H1 (cell line): ENCODE data around the gene AOPEP. TPM values are rescaled to one million over a fixed set of nuclear protein-coding genes. Genes with fewer than 3 reads are reported as not detected.
A peak's percentile ranks its signal among the peaks of the same experiment; 100 is the strongest.

ENCODE experiments used
- CTCF ChIA-PET: fragments of 300-600 bp; sonication (Branson Sonifier 250); formaldehyde crosslinking; loops from one replicate; lab custom pipeline; 2021; ENCODE audit not compliant: partially characterized antibody; lab: Charles Lee
- POLR2A ChIA-PET: fragments of 300-600 bp; sonication (Branson Sonifier 250); formaldehyde crosslinking; loops from one replicate; lab custom pipeline; 2021; ENCODE audit warnings: inconsistent platforms; ENCODE audit not compliant: partially characterized antibody; lab: Charles Lee
- DNase-seq, 2 experiments: peaks; one replicate each; pipeline versions ENCODE4 v3.0.0 to v3.0.0-alpha.2; 2010 to 2022; ENCODE audit warnings: low spot score in 2 of 2, low read depth in 1 of 2, mixed read lengths in 1 of 2
- FAIRE-seq: peaks from 2 replicates; lab custom pipeline; 2011; peaks lifted over from hg19 to GRCh38; lab: Jason Lieb, UNC
- H2AFZ ChIP-seq: 2 replicates; pipeline ENCODE4 v1.8.1; 2012; ENCODE audit warnings: low read length, inconsistent platforms
- H2AK5ac ChIP-seq: 2 replicates; pipeline ENCODE4 v1.6.1; 2013; ENCODE audit warnings: low read depth, low read length
- H2BK120ac ChIP-seq: replicated peaks from 2 replicates; pipeline ENCODE3; 2013; ENCODE audit warnings: low read depth, low read length, inconsistent platforms
- H2BK12ac ChIP-seq: 2 replicates; pipeline ENCODE4 v1.6.1; 2013; ENCODE audit warnings: low read depth, low read length
- H2BK15ac ChIP-seq: 2 replicates; pipeline ENCODE4 v1.6.1; 2013; ENCODE audit warnings: low read length
- H2BK20ac ChIP-seq: 2 replicates; pipeline ENCODE4 v1.6.1; 2013; ENCODE audit warnings: low read length
- H2BK5ac ChIP-seq: 2 replicates; pipeline ENCODE4 v1.6.1; 2013; ENCODE audit warnings: low read depth, low read length
- H3K14ac ChIP-seq: 2 replicates; pipeline ENCODE4 v1.6.1; 2013; ENCODE audit warnings: inconsistent platforms; ENCODE audit not compliant: insufficient read length
- H3K18ac ChIP-seq: 2 replicates; pipeline ENCODE4 v1.6.1; 2013; ENCODE audit warnings: low read length; ENCODE audit errors: extremely low read depth
- H3K23ac ChIP-seq: 2 replicates; pipeline ENCODE4 v1.6.1; 2013; ENCODE audit warnings: inconsistent platforms; ENCODE audit not compliant: insufficient read length
- H3K23me2 ChIP-seq: 2 replicates; pipeline ENCODE4 v1.6.1; 2013; ENCODE audit warnings: low read depth, low read length
- H3K27ac ChIP-seq: 2 replicates; pipeline ENCODE4 v1.6.1; 2011; ENCODE audit warnings: low read depth, low read length, inconsistent platforms
- H3K27me3 ChIP-seq, 4 experiments: replicated peaks in 1 of 4; 1 replicate in 1 of 4; 2 replicates in 3 of 4; pipeline versions ENCODE4 v1.6.1 to v1.8.1; 2011 to 2013; ENCODE audit warnings: low read length in 3 of 4, mild to moderate bottlenecking in 3 of 4, inconsistent platforms in 2 of 4, mixed read lengths in 2 of 4, moderate library complexity in 1 of 4; ENCODE audit not compliant: control insufficient read depth in 3 of 4, insufficient read depth in 3 of 4; ENCODE audit errors: extremely low read depth in 1 of 4
- H3K36me3 ChIP-seq, 4 experiments: 2 replicates each; pipeline versions ENCODE4 v1.6.1 to v1.8.1; 2011 to 2013; ENCODE audit warnings: mild to moderate bottlenecking in 4 of 4, low read length in 3 of 4, moderate library complexity in 2 of 4, control low read depth in 1 of 4, inconsistent platforms in 1 of 4; ENCODE audit not compliant: insufficient read depth in 4 of 4, control insufficient read depth in 2 of 4
- H3K4ac ChIP-seq: replicated peaks from 2 replicates; pipeline ENCODE3; 2013; ENCODE audit warnings: low read length, low read depth, mixed read lengths, inconsistent platforms; ENCODE audit not compliant: insufficient read length
- H3K4me1 ChIP-seq, 4 experiments: replicated peaks in 1 of 4; 1 replicate in 1 of 4; 2 replicates in 3 of 4; pipeline versions ENCODE4 v1.6.1 to v1.8.1; 2011 to 2013; ENCODE audit warnings: low read length in 3 of 4, inconsistent platforms in 2 of 4, mixed read lengths in 1 of 4; ENCODE audit not compliant: insufficient read depth in 4 of 4, control insufficient read depth in 3 of 4
- H3K4me2 ChIP-seq, 2 experiments: 2 replicates each; pipeline versions ENCODE4 v1.6.1 to v1.8.1; 2011 to 2013; ENCODE audit warnings: low read depth in 2 of 2, low read length in 2 of 2, control low read depth in 1 of 2, inconsistent platforms in 1 of 2, mild to moderate bottlenecking in 1 of 2; ENCODE audit not compliant: insufficient read depth in 1 of 2
- H3K4me3 ChIP-seq, 4 experiments: fragments of 200-600, 300-600 bp in 1 of 4; sonication (generic), shearing (Covaris generic), sonication (Bioruptor Twin) in 1 of 4; 2 replicates each; pipeline versions ENCODE4 v1.5.1 to v1.8.1; 2011 to 2016; ENCODE audit warnings: low read length in 4 of 4, low read depth in 3 of 4, control low read depth in 2 of 4, inconsistent platforms in 2 of 4, mild to moderate bottlenecking in 2 of 4, mixed read lengths in 1 of 4, moderate library complexity in 1 of 4; ENCODE audit not compliant: insufficient read depth in 2 of 4; ENCODE audit errors: extremely low read depth in 1 of 4
- H3K56ac ChIP-seq: replicated peaks from 2 replicates; pipeline ENCODE3; 2013; ENCODE audit warnings: low read depth, mild to moderate bottlenecking, mixed read lengths, low read length, inconsistent platforms; ENCODE audit not compliant: insufficient read length
- H3K79me1 ChIP-seq: 2 replicates; pipeline ENCODE4 v1.6.1; 2013; ENCODE audit warnings: low read depth, low read length, control low read depth
- H3K79me2 ChIP-seq, 2 experiments: 2 replicates each; pipeline versions ENCODE4 v1.6.1 to v1.8.1; 2012 to 2013; ENCODE audit warnings: low read length in 2 of 2, mild to moderate bottlenecking in 2 of 2, inconsistent platforms in 1 of 2; ENCODE audit not compliant: insufficient read depth in 2 of 2, control insufficient read depth in 1 of 2
- H3K9ac ChIP-seq, 4 experiments: replicated peaks in 1 of 4; 1 replicate in 1 of 4; 2 replicates in 3 of 4; pipeline versions ENCODE4 v1.6.1 to v1.8.1; 2011 to 2013; ENCODE audit warnings: low read depth in 3 of 4, low read length in 3 of 4, control low read depth in 2 of 4, mild to moderate bottlenecking in 2 of 4, moderate library complexity in 2 of 4, inconsistent platforms in 1 of 4; ENCODE audit errors: extremely low read depth in 1 of 4
- H3K9me3 ChIP-seq, 2 experiments: 2 replicates each; pipeline versions ENCODE4 v1.6.1 to v1.8.1; 2012 to 2013; ENCODE audit warnings: mild to moderate bottlenecking in 2 of 2, moderate library complexity in 2 of 2, control low read depth in 1 of 2, inconsistent platforms in 1 of 2, low read depth in 1 of 2, low read length in 1 of 2, mixed read lengths in 1 of 2; ENCODE audit not compliant: insufficient read depth in 2 of 2
- H4K20me1 ChIP-seq, 2 experiments: replicated peaks in 1 of 2; 2 replicates each; pipeline versions ENCODE3 to v1.8.1; 2011 to 2013; ENCODE audit warnings: inconsistent platforms in 2 of 2, low read length in 2 of 2, mild to moderate bottlenecking in 1 of 2; ENCODE audit not compliant: insufficient read depth in 2 of 2, control insufficient read depth in 1 of 2
- H4K5ac ChIP-seq: 2 replicates; pipeline ENCODE4 v1.6.1; 2013; ENCODE audit warnings: low read length, low read depth, mixed read lengths, inconsistent platforms; ENCODE audit not compliant: insufficient read length
- H4K8ac ChIP-seq: 2 replicates; pipeline ENCODE4 v1.8.0; 2013; ENCODE audit warnings: mild to moderate bottlenecking, moderate library complexity, low read length, inconsistent platforms; ENCODE audit not compliant: insufficient read depth; ENCODE audit errors: extremely low read depth
- H4K91ac ChIP-seq: replicated peaks from 2 replicates; pipeline ENCODE3; 2013; ENCODE audit warnings: low read length, mixed read lengths, inconsistent platforms; ENCODE audit not compliant: insufficient read length
- CBX8 ChIP-seq: fragments of 300-800, 300-1000 bp; sonication (generic); IDR thresholded peaks from 2 replicates; pipeline ENCODE4 v1.7.1; 2016; ENCODE audit warnings: low read depth, low read length, borderline replicate concordance
- CHD2 ChIP-seq: IDR thresholded peaks from 2 replicates; pipeline ENCODE4 v1.6.1; 2012; ENCODE audit warnings: low read length, improper control_type of control experiment
- CTBP2 ChIP-seq: IDR thresholded peaks from 2 replicates; pipeline ENCODE4 v1.7.0; 2011; ENCODE audit warnings: borderline replicate concordance, mild to moderate bottlenecking, moderate library complexity, mixed read lengths, low read length; ENCODE audit not compliant: insufficient read depth, insufficient read length
- CTCF ChIP-seq, 3 experiments: IDR thresholded peaks; 1 replicate in 2 of 3; 2 replicates in 1 of 3; pipeline versions ENCODE4 v1.5.1 to v1.6.1; 2011; ENCODE audit warnings: low read length in 3 of 3, mild to moderate bottlenecking in 3 of 3, inconsistent platforms in 2 of 3, low read depth in 1 of 3, moderate library complexity in 1 of 3; ENCODE audit not compliant: insufficient read depth in 1 of 3; ENCODE audit errors: control extremely low read depth in 1 of 3
- E2F6 ChIP-seq: IDR thresholded peaks from 2 replicates; pipeline ENCODE4 v1.6.1; 2012; ENCODE audit warnings: inconsistent platforms
- RFX5 ChIP-seq: IDR thresholded peaks from 2 replicates; pipeline ENCODE4 v1.6.1; 2011; ENCODE audit warnings: low read depth, low read length, improper control_type of control experiment, borderline replicate concordance
- SAP30 ChIP-seq: fragments of 300-600 bp; sonication (generic); IDR thresholded peaks from 2 replicates; pipeline ENCODE4 v1.7.1; 2012; ENCODE audit warnings: low read length, moderate library complexity, mild to moderate bottlenecking, inconsistent platforms; ENCODE audit not compliant: insufficient read depth, insufficient replicate concordance
- TBP ChIP-seq: IDR thresholded peaks from 2 replicates; pipeline ENCODE4 v1.6.1; 2011; ENCODE audit warnings: low read depth, low read length, improper control_type of control experiment
- WGBS, 2 experiments: shearing (Covaris generic) in 1 of 2; methylation state at CpG; one replicate each; pipeline versions ENCODE4 v1.1.6 to v1.1.7; 2013 to 2015; ENCODE audit warnings: low lambda C conversion rate in 2 of 2, mixed read lengths in 2 of 2, inconsistent platforms in 1 of 2, low coverage in 1 of 2, missing lambda C conversion rate in 1 of 2; ENCODE audit not compliant: insufficient replicate concordance in 2 of 2, insufficient coverage in 1 of 2, insufficient read length in 1 of 2; ENCODE audit errors: extremely low coverage in 1 of 2, missing lambda C conversion rate in 1 of 2; 5-methylcytosine and 5-hydroxymethylcytosine counted together
- polyA plus RNA-seq, 7 experiments: library from polyadenylated mRNA; depleted of rRNA in 3 of 7; stranded (reverse) in 5 of 7; unstranded in 2 of 7; fragments of >200 nt in 5 of 7; fragments of 200-250 nt in 2 of 7; gene quantifications; 1 replicate in 5 of 7; 2 replicates in 1 of 7; 4 replicates in 1 of 7; pipeline versions ENCODE4 v1.2.1 to v1.2.3, GENCODE V29; 2011 to 2013; ENCODE audit warnings: missing spikeins in 2 of 7, mixed read lengths in 2 of 7
- total RNA-seq: library from RNA; stranded (reverse); fragmentation: NEBNext Ultra II Directional; extraction: Animal tissue kit (Norgen Biotek cat#: 25700); gene quantifications from 2 replicates; pipeline ENCODE4 v1.2.1, GENCODE V29; 2021

Gene AOPEP
- total and polyA plus RNA-seq, 2 of the 8 experiments (the other 6 are each of a cell fraction or from before 2014, with no cell fraction given), result 6.1 to 14.3 TPM

- Histone ChIP-seq H3K23ac (no peak overlapping the region), H3K27ac (no peak overlapping the region), H3K36me3 (no peaks in the 10 kb centered on the region; a peak in 2 of 8 replicates), H2AK5ac (no peak overlapping the region), H2BK5ac (no peak overlapping the region), H2BK20ac (no peak overlapping the region), H3K23me2 (no peaks in the 10 kb centered on the region; the same call in 1 of the 2 replicates), H3K9me3 (no peaks in the 10 kb centered on the region), H3K56ac (no peak overlapping the region), H2BK120ac (no peak overlapping the region), H3K4ac (no peak overlapping the region), H3K4me3 (no peak overlapping the region), H2BK15ac (no peak overlapping the region), H3K27me3 (peaks cover 0 to 16% (median 2%) of the 10 kb centered on the region in 4 experiments; a peak in 4 of 7 replicates), H3K79me1 (no peaks in the 10 kb centered on the region), H4K8ac (no peak overlapping the region), H4K91ac (no peak overlapping the region), H3K9ac (no peak overlapping the region), H4K5ac (no peak overlapping the region), H3K79me2 (no peaks in the 10 kb centered on the region), H3K18ac (peak overlapping the region; percentile 68; the same call in 1 of the 2 replicates), H3K14ac (no peak overlapping the region), H2BK12ac (peak overlapping the region; percentile 63; the same call in 1 of the 2 replicates), H3K4me2 (no peak overlapping the region), H3K4me1 (peaks cover 9 to 13% (median 11%) of the 10 kb centered on the region in 4 experiments), H2AFZ (no peak overlapping the region), H4K20me1 (peaks cover 0 to 2% of the 10 kb centered on the region in 2 experiments)
- ChIA-PET CTCF (interaction anchor here (1.0 to 1.6 kb wide), 2 partner anchors 85 to 259 kb away, joined by 3 to 4 read pairs; no protein-coding TSS in a partner anchor), POLR2A (interaction anchor here (0.6 kb wide), 1 partner anchor 61 kb away, joined by 3 read pairs; no protein-coding TSS in a partner anchor)
- WGBS, 2 experiments, result 87% methylated on average over 3 of the region's 3 CpGs; no CpG with 5 or more reads in 1 of the 2 experiments
- DNase-seq (peak in 1 of 2 experiments; percentile 7), FAIRE-seq (no peak)
- TF ChIP-seq RFX5, result no peak
- TF ChIP-seq CHD2, result no peak
- TF ChIP-seq CBX8, result no peak
- no peak for TF ChIP-seq SAP30
- TF ChIP-seq CTBP2, result no peak
- TF ChIP-seq E2F6, result no peak
- TF ChIP-seq TBP, result no peak
- no peak for TF ChIP-seq CTCF (IDR thresholded peaks at IDR 0.05; ENCODE audit: control extremely low read depth in 1 of 3, insufficient read depth in 1 of 3, low read depth in 1 of 3, low read length in 3 of 3)
Observed at GRCh38 chr9:94826644-94827410, 100.3 kb downstream of the AOPEP start.
